HG03196 (cell line): ENCODE results near the gene KRT84.
"Not testable (repeated sequence)": the region's sequence is repeated elsewhere in the genome, so short reads cannot be mapped to it uniquely, and the experiment has no call there.

Experiments
- ATAC-seq: cut with Tn5 transposase; IDR thresholded peaks from one replicate; pipeline ENCODE4 v1.9.1; 2021; ENCODE audit not compliant: unreplicated experiment

Gene KRT84

DNA sequence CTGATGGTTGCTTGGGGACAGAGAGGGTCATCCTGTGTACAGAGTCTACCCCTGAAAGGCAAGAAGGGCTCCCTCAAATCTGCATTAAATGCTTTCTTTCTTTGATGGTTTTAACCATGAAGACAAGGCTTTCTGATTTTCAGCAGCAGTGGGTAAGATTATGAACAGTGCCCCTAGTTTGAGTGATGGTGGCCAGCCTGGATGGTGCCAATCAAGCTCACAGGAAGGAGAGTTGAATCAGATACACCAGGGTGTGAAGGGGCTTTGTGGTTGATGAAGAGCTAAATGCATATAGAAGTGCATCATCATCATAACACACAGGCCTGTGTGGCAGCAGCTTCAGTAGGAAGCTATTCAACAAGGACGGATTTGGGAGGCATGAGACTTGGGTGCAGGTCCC lies 23.9 kb downstream of the KRT84 start:
- ATAC-seq, result no peak

DNA sequence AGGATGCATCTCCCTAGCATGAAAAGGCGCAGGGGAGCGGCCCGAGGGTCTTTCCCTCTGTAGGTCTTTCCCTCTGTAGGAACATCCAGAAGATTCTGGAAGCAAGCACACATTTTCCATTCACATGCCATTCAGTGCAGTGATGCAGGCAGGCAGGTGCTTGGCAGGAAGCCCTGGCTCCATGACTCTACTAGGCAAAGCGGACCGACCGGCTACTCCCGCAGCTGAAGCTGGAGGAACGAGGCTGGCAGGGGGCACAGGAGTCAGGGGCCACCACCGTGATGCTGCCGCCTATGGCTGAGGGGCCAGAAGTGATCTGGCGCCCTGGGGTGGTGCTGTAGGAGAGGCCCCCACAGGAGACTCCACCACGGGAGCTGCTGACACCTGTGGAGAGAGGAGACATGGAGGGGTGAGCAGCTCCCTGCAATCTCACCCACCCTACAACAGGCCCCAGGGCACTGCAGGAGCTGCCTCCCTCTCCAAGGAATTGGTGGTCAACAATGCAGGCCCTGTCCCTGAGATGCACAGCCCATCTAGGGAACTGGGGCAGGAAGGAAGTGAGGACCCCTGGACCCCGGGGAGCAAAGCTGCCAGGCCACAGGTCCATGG lies 24.7 kb downstream of the KRT84 start:
- no peak for ATAC-seq

DNA sequence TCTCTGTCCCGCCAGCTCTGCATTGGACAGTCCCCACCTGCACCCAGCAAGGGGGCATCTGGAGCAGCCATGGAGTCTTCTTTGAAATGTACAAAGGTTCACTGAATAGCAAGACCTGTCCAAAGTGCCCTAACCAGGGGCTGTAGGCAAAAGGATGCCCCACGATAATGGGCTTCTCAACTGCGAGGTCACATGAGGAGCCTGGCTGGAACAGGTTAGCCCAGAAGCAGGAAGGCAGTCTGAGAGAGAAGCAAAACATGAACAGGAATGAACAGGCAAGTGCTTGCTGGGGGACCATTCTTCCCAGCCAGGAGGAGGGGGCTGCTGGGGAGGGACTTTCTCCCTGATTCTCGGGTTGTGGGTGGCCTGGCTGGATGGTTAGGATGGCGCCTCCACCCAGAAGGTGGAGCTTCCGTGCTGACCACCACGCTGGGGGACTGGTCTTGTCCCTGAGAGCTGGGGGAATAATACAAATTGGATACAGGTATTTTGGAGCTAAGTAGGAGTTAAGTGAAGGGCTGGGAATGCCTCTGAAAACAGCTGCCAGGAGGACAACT lies 25.3 kb downstream of the KRT84 start:
- no peak for ATAC-seq

DNA sequence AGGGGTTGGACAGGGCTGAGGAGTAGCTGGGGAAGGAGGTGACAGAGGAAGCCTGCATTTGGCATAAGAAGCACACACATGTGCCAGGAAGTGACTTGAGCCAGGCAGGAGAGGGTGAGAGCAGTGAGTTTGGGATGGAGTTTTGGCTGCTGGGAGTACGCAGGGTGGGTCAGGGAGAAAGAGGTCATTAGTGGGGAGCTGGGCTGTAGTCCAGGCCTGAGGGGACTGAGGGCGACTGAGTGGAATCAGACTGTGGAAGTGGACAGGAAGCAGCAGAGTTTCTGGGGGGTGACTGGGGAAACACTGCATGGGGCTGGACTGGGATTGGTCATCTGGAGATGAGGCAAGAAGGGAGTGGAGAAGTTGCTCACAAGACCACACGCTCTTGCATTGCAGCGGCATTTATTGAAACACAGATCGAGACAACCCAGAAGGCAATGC lies 25.8 kb downstream of the KRT84 start:
- ATAC-seq, result no peak

DNA sequence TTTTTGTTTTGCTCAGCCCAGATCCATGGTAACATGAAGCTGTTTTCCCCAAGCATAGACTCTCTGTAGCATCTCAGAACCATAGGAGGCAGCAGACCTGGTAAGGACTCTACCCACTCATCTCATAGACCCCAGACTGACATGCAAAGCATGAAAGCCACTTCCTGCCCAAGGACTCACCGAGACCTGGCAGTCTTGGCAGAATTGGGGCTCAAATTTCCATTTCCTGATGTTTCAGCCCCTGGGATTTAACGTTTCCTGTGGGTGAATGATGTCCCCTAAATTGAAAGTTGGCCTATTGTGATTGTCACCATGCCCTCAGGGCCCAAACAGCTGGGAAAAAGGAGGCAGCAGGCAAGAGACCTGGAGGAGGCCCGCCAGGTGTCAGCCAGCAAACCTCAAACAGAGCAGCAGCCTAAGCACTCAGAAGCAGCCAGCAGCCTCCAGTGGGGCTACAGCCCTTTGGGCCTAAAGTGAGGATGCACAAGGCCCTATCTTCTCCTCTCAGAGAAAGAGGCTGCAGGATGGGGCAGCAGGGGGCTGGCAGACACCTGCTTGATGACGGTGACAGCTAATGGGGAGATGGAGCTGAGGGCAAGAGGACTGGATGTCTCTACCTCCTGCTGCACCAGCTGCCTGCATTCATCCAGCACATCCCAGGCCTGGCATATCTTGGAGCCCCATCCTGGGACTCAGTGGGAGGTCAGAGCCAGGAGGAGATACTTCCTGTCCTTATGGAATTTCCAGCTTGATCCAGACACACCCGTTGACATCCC lies 26.7 kb downstream of the KRT84 start:
- ATAC-seq, result no peak

DNA sequence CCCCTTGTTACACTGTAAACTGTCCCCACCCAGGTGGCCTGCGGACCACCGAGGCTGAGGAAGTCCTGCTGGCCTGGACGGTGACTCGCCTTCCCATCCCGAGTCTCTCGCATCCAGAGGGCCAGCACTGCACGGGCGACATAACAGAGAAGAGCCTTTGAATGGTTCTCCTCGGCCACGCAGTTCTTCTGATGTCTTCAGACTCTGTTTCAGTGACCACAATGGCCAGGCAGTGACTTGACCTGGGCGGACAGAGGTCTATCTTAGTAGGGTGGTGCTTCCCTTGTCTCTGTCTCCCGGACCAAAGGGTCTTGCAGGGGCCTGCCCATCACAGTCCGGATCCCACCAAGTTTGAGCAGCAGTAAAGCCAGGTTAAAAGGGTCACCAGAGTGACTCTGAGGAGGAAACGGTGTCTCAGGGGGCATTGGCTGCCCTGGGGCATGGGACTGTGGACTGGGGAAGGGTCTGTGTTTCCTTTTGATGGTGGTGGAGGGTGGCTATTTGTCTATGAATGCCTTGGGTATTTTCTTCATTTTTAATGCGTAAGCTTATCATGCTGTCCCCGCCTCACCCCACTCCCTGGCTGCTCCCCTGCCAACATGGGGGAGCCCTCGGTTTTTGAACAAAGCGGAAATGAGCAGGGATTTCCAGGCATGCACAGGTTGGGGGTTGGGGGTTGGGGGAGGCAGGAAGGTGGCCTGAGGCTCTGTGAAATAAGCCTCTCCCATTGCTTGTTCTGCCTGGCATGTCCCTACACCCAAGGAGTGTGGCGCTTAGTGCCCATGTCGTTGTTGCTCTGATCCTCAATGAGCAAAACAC lies 28.5 kb downstream of the KRT84 start:
- ATAC-seq, result no peak

DNA sequence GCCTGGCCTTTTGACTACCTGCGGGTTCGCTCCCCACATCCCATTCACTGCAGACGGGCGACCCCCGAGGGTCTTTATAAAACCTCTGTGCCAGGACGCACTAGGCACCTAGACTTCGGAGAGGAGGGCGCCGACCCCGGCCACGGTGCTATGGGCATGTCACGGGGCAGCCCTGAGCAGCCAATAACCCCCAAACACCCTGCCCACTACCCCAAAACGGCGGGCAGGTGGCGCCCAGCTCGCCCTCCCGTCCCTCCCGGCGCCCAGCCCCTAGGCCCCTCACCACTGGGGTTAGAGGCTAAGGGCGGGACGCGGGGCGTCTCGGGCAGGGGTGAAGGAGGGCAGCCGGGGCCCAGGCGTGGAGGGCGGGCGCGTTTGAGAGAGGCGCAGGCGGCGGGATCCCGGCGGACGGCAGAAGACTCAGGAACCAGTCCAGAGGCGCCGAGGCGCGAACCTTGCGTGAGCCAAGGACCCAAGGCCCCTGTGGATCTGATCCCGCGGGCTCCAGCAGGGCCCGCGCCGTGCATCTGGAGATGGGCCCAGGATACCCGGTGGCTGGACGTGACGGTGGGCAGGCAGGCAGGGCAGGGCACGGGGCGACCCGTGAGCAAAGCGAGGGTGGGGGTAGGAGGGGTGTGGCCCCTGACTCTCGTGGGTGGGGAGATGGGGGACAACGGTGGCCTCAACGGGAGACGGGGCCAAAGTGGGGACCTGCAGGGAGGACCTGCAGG lies 29.3 kb downstream of the KRT84 start:
- ATAC-seq, result no peak

DNA sequence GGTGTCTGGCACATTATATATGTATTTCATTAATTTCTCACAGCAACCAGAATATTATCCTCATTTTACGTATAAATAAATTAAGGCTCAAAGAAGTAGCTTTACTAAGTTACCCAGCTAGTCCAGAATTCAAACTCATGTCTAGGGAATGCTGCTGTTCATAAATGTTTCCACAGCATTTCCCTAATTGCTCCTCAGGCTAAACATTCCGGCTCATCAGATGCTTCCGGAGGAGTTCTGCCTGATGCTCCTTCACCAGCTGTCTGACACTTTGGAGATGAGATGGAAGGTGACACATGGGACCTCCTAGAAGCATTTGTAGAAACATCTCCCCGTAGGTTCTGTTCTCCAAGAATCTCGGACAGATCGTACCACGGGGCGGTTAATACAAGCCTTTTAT lies 30.3 kb downstream of the KRT84 start:
- ATAC-seq, result no peak

DNA sequence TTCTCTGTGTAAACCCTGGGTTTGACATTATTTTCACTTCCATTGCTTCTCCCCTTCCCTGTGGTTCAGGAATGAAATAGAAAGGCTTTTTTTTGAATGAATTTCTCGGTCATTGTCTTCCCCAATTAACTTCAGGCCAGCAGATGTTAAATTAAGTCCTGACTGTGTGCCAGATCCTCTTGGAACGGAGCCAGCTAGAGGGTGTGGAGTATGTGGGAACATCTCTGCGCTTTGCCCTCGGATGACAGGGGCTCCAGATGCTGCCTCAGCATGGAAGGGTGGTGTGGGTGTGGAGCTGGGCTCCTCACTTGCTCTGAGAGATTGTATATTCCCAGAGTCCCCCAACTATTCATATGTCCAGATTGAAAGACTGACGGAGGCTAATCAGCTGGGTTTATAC lies 31.3 kb downstream of the KRT84 start:
- no peak for ATAC-seq

DNA sequence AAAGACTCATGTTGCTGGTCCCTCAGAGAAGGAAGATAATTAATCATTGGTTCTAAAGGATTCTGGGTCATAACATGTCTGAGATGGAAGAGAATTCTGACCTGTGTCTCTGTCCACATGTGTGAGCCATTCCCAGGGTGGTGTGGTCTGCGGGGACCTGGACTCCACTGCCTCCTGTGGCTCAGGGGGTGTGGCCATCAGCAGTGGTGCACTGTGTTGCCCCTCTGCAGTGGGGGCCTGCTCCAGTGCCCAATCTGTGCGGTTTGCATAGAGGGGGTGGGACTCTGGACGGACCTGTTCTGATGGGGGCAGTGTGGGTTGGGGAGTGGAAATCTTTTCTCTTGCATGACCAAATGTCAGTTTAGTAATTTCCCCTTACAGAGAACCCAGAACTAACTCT lies 31.7 kb downstream of the KRT84 start:
- no peak for ATAC-seq

DNA sequence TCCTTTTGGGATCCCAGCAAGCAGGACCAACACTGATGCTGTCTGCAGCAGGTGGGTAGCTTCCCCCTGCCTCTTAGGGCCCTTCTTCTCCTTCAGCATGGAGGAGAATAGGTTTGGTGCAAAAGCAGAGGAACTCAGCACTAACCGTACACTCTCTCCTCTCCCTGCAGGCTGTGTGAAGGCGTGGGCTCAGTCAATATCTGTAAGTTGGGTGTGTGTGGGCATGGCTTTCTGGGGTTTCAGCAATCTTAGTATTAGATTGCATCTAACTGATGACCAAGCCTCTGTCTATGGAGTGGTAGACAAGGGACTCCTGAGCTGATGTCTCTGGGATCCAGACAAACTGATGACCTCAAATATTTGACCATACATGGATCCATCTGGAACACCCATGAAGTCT lies 32.5 kb downstream of the KRT84 start:
- ATAC-seq, result no peak

DNA sequence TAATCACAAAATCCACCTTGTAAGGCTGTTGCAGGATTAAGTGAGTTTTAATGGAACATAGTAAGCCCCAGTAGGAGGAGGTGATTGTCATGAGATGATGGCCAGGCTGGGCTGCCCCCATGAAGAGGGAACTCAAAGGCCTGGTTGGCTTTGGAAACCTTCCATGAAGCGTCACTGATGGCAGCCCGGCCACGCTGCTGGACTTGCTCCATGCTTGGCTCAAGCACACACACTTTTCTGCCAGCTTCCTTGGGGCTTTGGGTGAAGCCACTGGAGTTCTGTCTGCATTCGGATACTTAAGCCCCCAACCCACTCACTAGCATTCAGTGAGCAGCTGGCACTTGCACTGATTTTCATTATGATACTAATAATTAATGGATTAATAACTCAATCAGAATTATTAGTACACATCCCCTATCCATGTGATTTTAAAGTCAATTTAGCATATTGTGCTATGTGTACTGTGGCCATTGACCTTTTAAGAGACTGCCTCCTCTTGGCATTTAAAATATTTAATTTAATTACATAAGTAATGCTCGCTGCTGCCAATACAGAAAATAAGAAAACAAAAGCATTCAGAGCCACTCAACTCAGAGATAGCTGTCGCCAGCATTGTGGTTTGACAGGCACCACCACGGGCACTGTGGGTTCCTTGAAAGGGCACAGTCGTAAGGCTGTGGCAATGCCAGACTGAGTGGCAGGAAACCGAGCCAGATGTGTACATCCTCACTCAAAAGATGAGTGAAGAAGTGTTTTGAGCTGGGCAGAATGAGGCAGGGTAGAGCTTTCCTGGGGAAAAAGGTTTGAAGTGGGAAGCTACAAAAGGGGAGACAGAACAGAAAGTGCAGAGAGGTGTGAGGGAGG lies 34.0 kb downstream of the KRT84 start:
- no peak for ATAC-seq

DNA sequence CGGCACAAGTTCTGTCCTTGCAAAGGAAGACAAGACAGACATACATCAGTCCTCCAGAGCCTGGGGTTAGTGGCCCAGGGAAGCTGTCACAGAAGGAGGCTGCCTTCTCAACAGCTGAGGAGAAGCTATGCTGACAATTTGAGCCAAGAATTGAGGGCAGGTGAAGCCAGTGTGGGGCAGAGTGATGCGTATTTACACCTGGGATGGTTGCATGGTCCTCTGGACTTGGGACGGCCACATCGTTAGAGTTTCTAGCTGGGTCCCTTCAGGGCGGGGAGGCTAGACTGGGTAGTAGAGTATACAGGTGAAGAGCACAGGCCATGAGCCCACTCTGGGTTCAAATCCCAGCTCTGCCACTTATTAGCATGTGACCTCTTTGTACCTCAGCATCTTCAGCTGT lies 34.7 kb downstream of the KRT84 start:
- no peak for ATAC-seq

DNA sequence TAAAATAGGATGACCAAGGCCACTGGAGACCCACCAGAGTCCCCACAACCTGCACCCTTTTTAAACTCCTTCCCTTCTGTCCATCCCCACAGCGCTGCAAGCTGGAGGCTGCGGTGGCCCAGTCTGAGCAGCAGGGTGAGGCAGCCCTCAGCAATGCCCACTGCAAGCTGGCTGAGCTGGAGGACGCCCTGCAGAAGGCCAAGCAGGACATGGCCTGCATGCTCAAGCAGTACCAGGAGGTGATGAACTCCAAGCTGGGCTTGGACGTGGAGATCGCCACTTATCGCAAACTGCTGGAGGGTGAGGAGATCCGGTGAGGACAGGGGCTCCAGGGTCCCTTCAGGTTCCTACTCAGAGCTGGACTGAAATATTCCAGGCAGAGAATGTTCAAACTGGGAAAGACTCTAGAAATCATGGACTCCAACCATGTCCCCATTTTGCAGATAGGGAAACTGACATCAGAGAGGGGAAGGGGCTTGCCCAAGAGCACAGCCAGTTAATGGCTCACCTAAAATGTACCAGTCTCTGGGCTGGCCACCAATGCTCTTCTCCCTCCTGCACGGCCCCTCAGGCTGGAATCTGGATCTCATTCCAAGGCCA lies 35.3 kb downstream of the KRT84 start:
- no peak for ATAC-seq

DNA sequence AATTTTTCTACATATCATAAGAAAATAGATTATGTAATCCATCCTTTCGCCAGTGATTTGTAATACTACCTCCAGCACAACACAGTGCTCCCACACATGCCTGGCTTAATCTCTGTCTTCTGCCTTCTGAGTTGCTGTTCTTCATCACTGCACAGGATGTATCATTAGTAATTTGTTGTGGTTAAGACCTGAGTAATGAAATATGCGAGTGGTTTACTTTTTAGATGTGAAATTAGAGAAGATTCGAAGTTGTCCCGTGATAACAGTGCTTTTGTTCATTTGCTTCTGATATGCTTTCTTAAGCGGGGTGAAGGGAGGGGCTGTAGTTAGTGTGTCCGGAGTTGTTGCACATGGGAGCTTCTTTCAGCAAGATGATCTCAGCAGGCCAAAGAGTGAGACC lies 36.3 kb downstream of the KRT84 start:
- ATAC-seq, result no peak

DNA sequence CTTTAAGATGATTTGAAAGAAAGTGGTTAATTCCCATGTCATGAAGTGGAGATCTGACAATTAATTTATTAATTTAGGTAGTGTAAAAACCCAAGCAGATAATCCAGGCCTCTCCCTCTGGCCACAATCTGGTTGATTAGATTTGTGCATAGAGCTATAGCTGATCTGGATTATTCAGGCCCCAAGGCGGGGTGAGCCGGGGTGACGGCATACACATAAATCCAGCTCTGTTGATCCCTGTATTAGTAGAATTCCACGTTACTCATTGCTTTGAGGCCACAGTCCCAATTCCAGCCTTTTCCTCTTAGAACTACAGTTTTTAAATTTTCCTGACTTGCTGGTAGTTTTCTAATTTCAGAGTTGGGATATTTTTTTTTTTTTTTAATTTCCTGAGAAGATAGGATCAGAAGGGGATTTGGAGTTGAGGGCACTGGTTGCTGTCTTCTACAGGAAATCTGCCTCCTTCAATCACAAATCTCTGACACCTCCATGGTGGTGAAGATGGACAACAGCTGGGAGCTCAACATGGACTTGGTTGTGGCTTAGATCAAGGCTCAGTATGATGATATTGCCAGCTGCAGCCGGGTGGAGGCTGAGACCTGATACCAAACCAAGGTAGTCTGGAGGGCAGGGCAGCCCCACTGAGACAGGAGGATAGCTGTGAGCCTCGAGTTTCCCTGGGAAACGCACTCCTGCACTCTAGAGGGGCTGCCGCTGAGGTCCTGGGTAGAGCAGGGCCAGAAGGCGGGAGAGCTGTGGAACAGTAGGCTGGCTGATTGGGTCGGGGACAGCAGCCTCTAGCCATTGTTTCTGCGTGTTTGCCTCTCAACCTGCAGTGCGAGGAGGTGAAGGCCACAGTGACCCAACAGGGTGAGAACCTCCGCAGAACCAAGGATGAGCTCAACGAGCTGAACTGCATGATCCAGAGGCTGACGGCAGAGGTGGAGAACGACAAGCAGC lies 37.6 kb downstream of the KRT84 start:
- ATAC-seq, result no peak

DNA sequence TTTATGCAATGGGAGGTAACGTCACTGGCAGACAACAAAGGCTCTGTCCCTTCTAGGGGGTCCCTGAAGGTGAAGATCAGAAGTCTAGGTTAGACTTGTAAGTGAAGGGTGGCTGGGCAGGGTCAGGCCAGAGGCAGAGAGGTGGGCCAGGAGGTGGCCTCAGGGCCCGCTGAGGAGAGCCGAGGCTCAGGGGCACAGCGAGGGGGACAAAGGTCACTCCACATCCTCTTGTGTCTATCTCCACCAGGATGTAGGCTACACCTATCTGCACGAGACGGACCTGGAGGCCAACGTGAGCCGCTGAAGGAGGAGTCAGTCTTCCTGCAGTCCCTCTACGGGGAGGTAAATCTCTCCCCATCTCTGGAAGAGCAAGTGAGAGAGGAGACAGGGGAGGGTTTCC lies 38.4 kb downstream of the KRT84 start:
- ATAC-seq, result no peak

DNA sequence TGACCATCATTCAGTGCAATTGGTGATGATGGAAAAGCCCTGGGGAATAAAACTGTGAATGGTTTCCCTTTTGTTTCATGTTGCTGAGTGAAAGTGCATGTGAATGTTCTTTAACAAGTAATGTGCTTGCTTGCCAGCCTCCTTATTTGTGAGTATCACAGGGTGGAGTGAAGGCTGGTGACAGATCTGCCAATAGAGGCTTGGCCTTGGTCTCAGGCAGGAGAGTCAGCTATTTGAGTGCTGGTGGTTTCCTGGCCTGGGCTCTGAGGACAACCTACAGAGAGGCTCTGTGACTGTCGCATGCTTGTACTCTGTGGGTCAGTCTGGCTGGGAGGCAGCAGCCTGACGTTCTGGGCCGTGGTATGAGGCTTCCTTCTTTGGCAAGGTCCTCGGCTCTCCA lies 38.9 kb downstream of the KRT84 start:
- no peak for ATAC-seq

DNA sequence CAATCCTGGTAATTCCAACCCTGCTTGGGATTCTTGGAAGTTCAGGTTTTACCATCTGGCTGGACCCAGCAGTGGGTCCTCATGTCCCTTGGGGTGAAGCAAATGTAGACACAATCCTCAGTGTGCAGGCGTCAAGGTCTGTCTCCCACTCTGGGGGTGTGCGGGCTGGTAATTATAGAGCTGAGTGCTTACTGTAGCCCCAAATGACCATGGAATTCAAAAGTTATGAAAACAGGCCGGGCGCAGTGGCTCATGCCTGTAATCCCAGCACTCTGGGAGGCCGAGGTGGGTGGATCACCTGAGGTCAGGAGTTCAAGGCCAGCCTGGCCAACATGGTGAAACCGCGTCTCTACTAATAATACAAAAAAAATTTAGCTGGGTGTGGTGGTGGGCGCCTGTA lies 40.4 kb downstream of the KRT84 start:
- not testable (repeated sequence) for ATAC-seq
